GM12891 (cell line): ENCODE measurements around the gene BCAR3.

Source experiments
- PAX5 ChIP-seq: IDR thresholded peaks from 2 replicates; pipeline ENCODE4 v1.6.1; 2011; ENCODE audit warnings: low read length, moderate library complexity, mild to moderate bottlenecking; ENCODE audit not compliant: insufficient read depth, severe bottlenecking
- POLR2A ChIP-seq: IDR thresholded peaks from 2 replicates; pipeline ENCODE4 v1.6.1; 2011; ENCODE audit warnings: low read depth, low read length, control low read depth
- POLR2AphosphoS5 ChIP-seq: IDR thresholded peaks from 2 replicates; pipeline ENCODE4 v1.6.1; 2011; ENCODE audit warnings: low read depth, low read length, control low read depth
- POU2F2 ChIP-seq: IDR thresholded peaks from 2 replicates; pipeline ENCODE4 v1.6.1; 2011; ENCODE audit warnings: low read depth, mild to moderate bottlenecking, control low read depth, low read length, moderate library complexity
- SPI1 ChIP-seq: IDR thresholded peaks from 2 replicates; pipeline ENCODE4 v1.6.1; 2011; ENCODE audit warnings: low read depth, low read length, control low read depth
- TAF1 ChIP-seq: IDR thresholded peaks from 2 replicates; pipeline ENCODE4 v1.6.1; 2011; ENCODE audit warnings: low read depth, low read length, control low read depth

DNA sequence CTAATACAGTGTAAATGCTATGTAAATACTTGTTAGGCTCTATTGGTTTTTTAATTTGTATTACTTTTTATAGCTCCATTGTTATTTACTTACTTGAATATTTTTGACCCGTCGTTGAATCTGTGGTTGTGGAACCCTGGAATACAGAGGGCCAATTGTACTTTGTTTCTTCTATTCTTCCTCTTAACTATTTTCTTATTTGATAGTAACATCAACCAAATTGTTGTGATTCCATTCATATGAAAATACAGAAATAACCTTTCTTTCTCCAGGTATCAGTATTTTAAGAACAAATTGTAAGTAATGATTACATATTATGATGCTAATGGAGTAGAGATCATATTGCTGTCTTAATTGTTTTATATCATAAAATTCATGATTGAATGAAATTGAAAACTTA lies 160.0 kb downstream of the BCAR3 start:
- no peak for TF ChIP-seq POLR2AphosphoS5
- TF ChIP-seq POLR2A: no peak
- no peak for TF ChIP-seq TAF1
- TF ChIP-seq PAX5: no peak
- no peak for TF ChIP-seq SPI1
- no peak for TF ChIP-seq POU2F2
